Loucy (cell line): ENCODE measurements around the gene MXD3.
A peak's percentile ranks its signal among the peaks of the same experiment; 100 is the strongest.

Experiments
- H2AFZ ChIP-seq: fragments of 200-600 bp; sonication (generic); 2 replicates; pipeline ENCODE4 v1.6.0; 2016; ENCODE audit warnings: antibody characterized with exemption, mild to moderate bottlenecking, low read length, moderate library complexity
- H3F3A ChIP-seq: fragments of 200-600 bp; 2 replicates; pipeline ENCODE4 v1.6.0; 2016; ENCODE audit warnings: antibody characterized with exemption, low read depth, mild to moderate bottlenecking
- H3K27me3 ChIP-seq: fragments of 200-600 bp; sonication (generic); 2 replicates; pipeline ENCODE4 v1.6.1; 2014; ENCODE audit warnings: low read length, mild to moderate bottlenecking; ENCODE audit not compliant: insufficient read depth, poor library complexity, severe bottlenecking
- H3K36me3 ChIP-seq: fragments of 200-600 bp; sonication (generic); 2 replicates; pipeline ENCODE4 v1.6.1; 2016; ENCODE audit warnings: low read length; ENCODE audit not compliant: insufficient read depth
- H3K4me1 ChIP-seq: fragments of 200-600 bp; sonication (generic); 2 replicates; pipeline ENCODE4 v1.5.1; 2014; ENCODE audit warnings: low read length, mild to moderate bottlenecking; ENCODE audit not compliant: insufficient read depth, poor library complexity, severe bottlenecking
- H3K4me2 ChIP-seq: fragments of 200-600 bp; sonication (generic); 2 replicates; pipeline ENCODE4 v1.6.0; 2014; ENCODE audit warnings: antibody characterized with exemption, low read length, low read depth, mild to moderate bottlenecking; ENCODE audit not compliant: poor library complexity, severe bottlenecking
- H3K4me3 ChIP-seq: fragments of 200-600 bp; sonication (generic); 2 replicates; pipeline ENCODE4 v1.5.1; 2014; ENCODE audit warnings: low read length, mild to moderate bottlenecking, mixed read lengths; ENCODE audit not compliant: poor library complexity, severe bottlenecking
- H3K79me2 ChIP-seq: fragments of 200-600 bp; sonication (generic); 2 replicates; pipeline ENCODE4 v1.6.1; 2014; ENCODE audit warnings: low read length; ENCODE audit not compliant: insufficient read depth
- H3K9ac ChIP-seq: fragments of 200-600 bp; sonication (generic); 2 replicates; pipeline ENCODE4 v1.6.0; 2014; ENCODE audit warnings: mild to moderate bottlenecking, low read depth, low read length, moderate library complexity; ENCODE audit not compliant: poor library complexity, severe bottlenecking
- H3K9me2 ChIP-seq: fragments of 200-600 bp; sonication (generic); replicated peaks from 2 replicates; pipeline ENCODE4 v1.6.1; 2016; ENCODE audit warnings: low read depth, low read length, mixed read lengths
- H3K9me3 ChIP-seq: fragments of 200-600 bp; sonication (generic); 2 replicates; pipeline ENCODE4 v1.6.1; 2014; ENCODE audit warnings: mild to moderate bottlenecking, antibody characterized with exemption, low read length, low read depth; ENCODE audit not compliant: insufficient read depth
- H4K20me1 ChIP-seq: fragments of 200-600 bp; sonication (generic); 2 replicates; pipeline ENCODE4 v1.6.0; 2014; ENCODE audit warnings: antibody characterized with exemption, low read length, mild to moderate bottlenecking; ENCODE audit not compliant: insufficient read depth, poor library complexity, severe bottlenecking
- EZH2phosphoT487 ChIP-seq: fragments of 200-600 bp; IDR thresholded peaks from 2 replicates; pipeline ENCODE4 v1.6.1; 2018; ENCODE audit warnings: antibody characterized with exemption, mild to moderate bottlenecking, moderate library complexity, borderline replicate concordance
- TF ChIP-seq, protein P1 (sequence below): fragments of 200-600 bp; sonication (generic); conservative IDR thresholded peaks from 2 replicates; pipeline ENCODE4 v1.5.1; 2014; ENCODE audit warnings: mild to moderate bottlenecking, antibody characterized with exemption, low read length

The MXD3 gene

DNA sequence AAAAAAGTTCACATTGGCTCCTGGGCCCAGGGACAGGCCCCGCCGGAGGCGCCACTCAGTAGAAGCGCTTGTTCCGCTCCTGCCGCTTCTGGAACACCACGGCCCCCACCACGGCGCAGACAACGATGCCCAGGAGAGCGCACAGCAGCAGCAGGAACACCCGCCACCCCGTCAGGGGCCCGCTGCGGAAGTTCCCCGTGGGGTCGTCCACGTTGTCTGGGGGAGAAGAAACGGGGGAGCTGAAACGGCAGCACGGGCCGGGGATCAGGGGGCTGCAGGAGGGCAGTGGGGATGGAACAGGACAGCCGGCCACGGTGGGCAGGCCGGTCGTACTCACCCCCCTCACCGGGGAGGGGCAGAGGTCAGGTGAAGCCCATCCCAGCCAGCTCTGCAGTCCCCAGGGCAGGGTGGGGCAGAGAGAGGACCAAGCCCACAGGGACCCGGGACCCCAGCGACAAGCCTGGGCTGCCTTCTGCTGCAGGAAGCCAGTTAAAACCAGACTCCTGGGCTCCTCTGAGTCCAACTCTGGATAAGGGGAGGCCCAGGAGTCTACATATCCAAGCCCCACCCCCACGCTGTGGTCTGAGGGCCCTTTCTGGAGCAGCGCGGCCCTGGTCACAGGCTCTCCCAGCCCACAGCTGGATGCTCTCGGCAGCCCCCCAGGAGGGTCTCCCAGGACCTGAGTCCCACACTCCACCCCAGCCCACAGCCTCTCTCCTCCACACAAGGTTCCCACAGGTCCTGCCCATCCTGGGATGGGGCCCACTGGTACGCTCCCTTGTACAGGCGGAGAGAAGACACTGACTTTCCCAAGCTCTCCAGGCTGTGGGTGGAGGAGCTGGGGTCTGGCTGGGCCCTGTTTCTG, 20.6 kb upstream of the MXD3 start:
- no peaks in the 10 kb centered on the region for H3F3A ChIP-seq
- TF ChIP-seq, protein P1, sequence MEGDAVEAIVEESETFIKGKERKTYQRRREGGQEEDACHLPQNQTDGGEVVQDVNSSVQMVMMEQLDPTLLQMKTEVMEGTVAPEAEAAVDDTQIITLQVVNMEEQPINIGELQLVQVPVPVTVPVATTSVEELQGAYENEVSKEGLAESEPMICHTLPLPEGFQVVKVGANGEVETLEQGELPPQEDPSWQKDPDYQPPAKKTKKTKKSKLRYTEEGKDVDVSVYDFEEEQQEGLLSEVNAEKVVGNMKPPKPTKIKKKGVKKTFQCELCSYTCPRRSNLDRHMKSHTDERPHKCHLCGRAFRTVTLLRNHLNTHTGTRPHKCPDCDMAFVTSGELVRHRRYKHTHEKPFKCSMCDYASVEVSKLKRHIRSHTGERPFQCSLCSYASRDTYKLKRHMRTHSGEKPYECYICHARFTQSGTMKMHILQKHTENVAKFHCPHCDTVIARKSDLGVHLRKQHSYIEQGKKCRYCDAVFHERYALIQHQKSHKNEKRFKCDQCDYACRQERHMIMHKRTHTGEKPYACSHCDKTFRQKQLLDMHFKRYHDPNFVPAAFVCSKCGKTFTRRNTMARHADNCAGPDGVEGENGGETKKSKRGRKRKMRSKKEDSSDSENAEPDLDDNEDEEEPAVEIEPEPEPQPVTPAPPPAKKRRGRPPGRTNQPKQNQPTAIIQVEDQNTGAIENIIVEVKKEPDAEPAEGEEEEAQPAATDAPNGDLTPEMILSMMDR: no peak
- TF ChIP-seq EZH2phosphoT487: no peak
- H3K27me3 ChIP-seq: no peaks in the 10 kb centered on the region
- H3K9me3 ChIP-seq: no peaks in the 10 kb centered on the region
- H3K4me2 ChIP-seq: no peak overlapping the region
- H2AFZ ChIP-seq: no peak overlapping the region
- H3K4me1 ChIP-seq: peaks cover 16% of the 10 kb centered on the region
- no peaks in the 10 kb centered on the region for H4K20me1 ChIP-seq
- no peaks in the 10 kb centered on the region for H3K79me2 ChIP-seq
- H3K4me3 ChIP-seq: no peak overlapping the region
- no peaks in the 10 kb centered on the region for H3K9me2 ChIP-seq
- no peak overlapping the region for H3K9ac ChIP-seq
- H3K36me3 ChIP-seq: peaks cover 36% of the 10 kb centered on the region; the same call in 1 of the 2 replicates

DNA sequence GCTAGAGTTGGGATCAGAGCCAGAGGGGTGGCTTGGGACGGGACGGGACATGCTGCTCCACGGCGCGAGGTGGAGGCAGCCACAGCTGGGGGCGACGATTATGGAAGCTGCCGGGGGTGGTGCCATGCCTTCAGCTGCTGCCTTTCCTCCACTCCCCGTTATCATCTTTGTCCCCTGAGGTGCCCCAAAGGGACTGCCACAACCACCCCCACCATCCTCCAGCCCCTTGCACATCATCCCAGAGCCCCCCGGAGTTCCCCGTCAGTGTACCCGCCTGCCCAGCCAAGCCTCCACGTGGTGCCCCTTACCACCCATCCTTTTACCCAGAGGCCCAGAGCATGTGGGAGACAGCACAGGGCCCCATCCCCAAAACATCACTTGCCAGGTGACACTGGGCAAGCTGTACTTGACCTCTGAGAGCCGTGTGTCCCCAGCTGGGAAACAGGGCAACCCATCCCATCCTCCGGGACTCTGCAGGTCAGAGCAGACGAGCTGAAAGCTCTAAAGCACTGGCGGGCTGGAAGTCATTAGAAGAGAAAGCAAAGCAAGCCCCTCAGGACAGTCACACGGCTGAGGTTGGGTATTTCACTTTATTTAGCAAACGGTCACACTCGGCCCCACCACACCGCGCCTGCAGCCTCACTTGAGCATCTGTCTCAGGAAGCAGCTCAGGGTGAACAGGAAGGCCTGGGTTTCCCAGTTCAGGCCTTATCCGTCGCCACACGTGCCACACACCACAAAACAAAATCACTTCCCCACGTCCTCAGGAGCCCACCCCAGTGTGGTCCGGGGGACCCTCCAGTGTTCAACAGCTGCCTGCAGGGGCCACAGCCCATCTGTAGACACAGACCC, 19.5 kb upstream of the MXD3 start:
- no peak overlapping the region for H3K9ac ChIP-seq
- no peaks in the 10 kb centered on the region for H3K9me2 ChIP-seq
- TF ChIP-seq, protein P1: no peak
- TF ChIP-seq EZH2phosphoT487: no peak
- H3K36me3 ChIP-seq: peaks cover 31% of the 10 kb centered on the region; the same call in 1 of the 2 replicates
- H3F3A ChIP-seq: no peaks in the 10 kb centered on the region
- H3K79me2 ChIP-seq: no peaks in the 10 kb centered on the region
- H3K9me3 ChIP-seq: no peaks in the 10 kb centered on the region
- peak overlapping the region; percentile 38 for H3K4me3 ChIP-seq
- H3K4me1 ChIP-seq: peaks cover 16% of the 10 kb centered on the region
- no peaks in the 10 kb centered on the region for H4K20me1 ChIP-seq
- H2AFZ ChIP-seq: no peak overlapping the region
- H3K4me2 ChIP-seq: peak overlapping the region; percentile 67
- no peaks in the 10 kb centered on the region for H3K27me3 ChIP-seq

DNA sequence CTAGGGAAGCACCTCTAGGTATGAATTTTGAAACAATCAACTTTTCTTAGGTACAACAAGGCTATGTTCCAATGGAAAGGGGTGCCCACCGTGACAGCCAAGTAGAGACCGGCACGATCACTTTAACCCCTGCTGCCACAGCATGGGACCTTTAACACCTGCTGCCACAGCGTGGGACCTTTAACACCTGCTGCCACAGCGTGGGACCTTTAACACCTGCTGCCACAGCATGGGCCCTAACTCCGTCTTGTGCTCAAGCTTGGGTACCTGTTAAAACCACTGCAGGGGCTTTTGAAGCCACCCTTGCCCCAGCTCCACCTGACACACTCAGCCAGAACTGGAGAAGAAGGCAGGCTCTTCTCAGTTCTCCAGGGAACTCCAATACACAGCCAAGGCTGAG, 18.2 kb upstream of the MXD3 start:
- Histone ChIP-seq H3K79me2 (no peaks in the 10 kb centered on the region), H3K4me3 (no peak overlapping the region), H3K4me2 (no peak overlapping the region), H3K27me3 (no peaks in the 10 kb centered on the region), H2AFZ (no peak overlapping the region), H3K36me3 (peaks cover 20% of the 10 kb centered on the region; the same call in 1 of the 2 replicates), H3K9ac (no peak overlapping the region), H3F3A (no peaks in the 10 kb centered on the region), H3K4me1 (peaks cover 16% of the 10 kb centered on the region), H3K9me3 (no peaks in the 10 kb centered on the region), H4K20me1 (no peaks in the 10 kb centered on the region), H3K9me2 (no peaks in the 10 kb centered on the region)
- TF ChIP-seq EZH2phosphoT487: no peak
- TF ChIP-seq, protein P1: no peak
